Uterus (tissue), 2 donors: Measurements from ENCODE around the gene COL8A1.

Experiments
- POLR2A ChIP-seq, 2 donors: fragments of 450-650 bp; IDR thresholded peaks; one replicate each; pipeline ENCODE4 v1.6.1; 2016; ENCODE audit warnings: antibody characterized with exemption in 2 of 2, mild to moderate bottlenecking in 1 of 2, moderate library complexity in 1 of 2
- TF ChIP-seq, protein P1 (sequence below), 4 experiments: fragments of 200-600 bp in 2 of 4; fragments of 450-650 bp in 2 of 4; sonication (generic) in 2 of 4; IDR thresholded peaks; one replicate each; pipeline ENCODE4 v1.5.1; 2016 to 2019; ENCODE audit warnings: antibody characterized with exemption in 4 of 4, mild to moderate bottlenecking in 2 of 4, moderate library complexity in 1 of 4

DNA sequence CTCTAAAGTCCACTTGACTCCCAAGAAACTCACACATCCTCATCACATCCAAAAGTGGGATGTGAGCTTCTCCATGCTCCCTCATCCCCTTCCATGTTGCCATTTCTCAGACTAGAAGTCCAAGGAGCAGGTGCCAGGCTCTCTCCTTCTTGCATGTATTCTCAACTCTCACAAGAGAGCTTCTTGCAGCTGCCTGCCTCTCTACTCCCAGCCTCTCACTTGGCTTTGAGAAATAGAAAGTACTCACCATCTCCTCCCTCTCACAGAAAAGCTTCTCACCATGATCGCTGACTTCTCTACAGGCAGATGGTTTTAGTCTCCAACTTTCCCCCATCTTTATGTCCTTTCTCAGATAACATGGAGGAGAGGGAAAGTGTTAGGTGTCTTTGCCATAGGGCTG lies 26.6 kb downstream of the COL8A1 start:
- no peak for TF ChIP-seq POLR2A (IDR thresholded peaks at IDR 0.05)
- TF ChIP-seq, protein P1, sequence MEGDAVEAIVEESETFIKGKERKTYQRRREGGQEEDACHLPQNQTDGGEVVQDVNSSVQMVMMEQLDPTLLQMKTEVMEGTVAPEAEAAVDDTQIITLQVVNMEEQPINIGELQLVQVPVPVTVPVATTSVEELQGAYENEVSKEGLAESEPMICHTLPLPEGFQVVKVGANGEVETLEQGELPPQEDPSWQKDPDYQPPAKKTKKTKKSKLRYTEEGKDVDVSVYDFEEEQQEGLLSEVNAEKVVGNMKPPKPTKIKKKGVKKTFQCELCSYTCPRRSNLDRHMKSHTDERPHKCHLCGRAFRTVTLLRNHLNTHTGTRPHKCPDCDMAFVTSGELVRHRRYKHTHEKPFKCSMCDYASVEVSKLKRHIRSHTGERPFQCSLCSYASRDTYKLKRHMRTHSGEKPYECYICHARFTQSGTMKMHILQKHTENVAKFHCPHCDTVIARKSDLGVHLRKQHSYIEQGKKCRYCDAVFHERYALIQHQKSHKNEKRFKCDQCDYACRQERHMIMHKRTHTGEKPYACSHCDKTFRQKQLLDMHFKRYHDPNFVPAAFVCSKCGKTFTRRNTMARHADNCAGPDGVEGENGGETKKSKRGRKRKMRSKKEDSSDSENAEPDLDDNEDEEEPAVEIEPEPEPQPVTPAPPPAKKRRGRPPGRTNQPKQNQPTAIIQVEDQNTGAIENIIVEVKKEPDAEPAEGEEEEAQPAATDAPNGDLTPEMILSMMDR (IDR thresholded peaks at IDR 0.05) = no peak
